Endothelial cell of umbilical vein (primary cell): ENCODE measurements around the gene PGBD5.

Experiments
- POLR2A ChIP-seq: IDR thresholded peaks from 2 replicates; pipeline ENCODE4 v1.6.1; 2012; ENCODE audit warnings: low read depth, mild to moderate bottlenecking, control low read depth, low read length
- POLR2AphosphoS5 ChIP-seq: IDR thresholded peaks from 2 replicates; pipeline ENCODE4 v1.6.1; 2012; ENCODE audit warnings: low read depth, mild to moderate bottlenecking, control low read depth, low read length, moderate library complexity; ENCODE audit not compliant: insufficient read depth
- TF ChIP-seq, protein P1 (sequence below), 2 donors: IDR thresholded peaks; 1 replicate in 1 of 2; 2 replicates in 1 of 2; pipeline ENCODE4 v1.5.1; 2011; ENCODE audit warnings: low read length in 2 of 2, mild to moderate bottlenecking in 2 of 2, moderate library complexity in 2 of 2, control low read depth in 1 of 2, inconsistent platforms in 1 of 2, low read depth in 1 of 2; ENCODE audit not compliant: insufficient read depth in 1 of 2; ENCODE audit errors: extremely low read depth in 1 of 2
- TF ChIP-seq, protein P2 (sequence below): IDR thresholded peaks from 2 replicates; pipeline ENCODE4 v1.6.1; 2011; ENCODE audit not compliant: insufficient read depth, insufficient read length

DNA sequence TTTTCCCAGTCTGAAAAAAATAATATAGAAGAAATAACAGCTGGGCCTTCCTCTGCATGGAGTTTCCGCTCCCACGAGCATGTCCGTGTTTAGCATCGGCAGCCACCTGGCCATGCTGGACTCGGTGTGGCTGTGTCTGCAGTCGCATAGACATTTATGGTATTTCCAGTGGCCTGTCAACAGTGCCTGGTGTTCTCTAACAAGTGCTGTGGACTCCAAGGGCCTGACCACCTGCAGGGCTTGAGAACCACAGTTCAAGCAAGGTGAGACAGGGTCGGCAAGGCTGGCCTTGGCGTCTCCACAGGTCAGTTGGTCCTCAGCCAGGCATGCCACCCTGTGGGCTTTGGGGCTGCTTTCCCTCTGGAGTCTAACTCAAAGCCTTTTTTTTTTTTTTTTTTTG lies 124.8 kb downstream of the PGBD5 start:
- TF ChIP-seq, protein P1, sequence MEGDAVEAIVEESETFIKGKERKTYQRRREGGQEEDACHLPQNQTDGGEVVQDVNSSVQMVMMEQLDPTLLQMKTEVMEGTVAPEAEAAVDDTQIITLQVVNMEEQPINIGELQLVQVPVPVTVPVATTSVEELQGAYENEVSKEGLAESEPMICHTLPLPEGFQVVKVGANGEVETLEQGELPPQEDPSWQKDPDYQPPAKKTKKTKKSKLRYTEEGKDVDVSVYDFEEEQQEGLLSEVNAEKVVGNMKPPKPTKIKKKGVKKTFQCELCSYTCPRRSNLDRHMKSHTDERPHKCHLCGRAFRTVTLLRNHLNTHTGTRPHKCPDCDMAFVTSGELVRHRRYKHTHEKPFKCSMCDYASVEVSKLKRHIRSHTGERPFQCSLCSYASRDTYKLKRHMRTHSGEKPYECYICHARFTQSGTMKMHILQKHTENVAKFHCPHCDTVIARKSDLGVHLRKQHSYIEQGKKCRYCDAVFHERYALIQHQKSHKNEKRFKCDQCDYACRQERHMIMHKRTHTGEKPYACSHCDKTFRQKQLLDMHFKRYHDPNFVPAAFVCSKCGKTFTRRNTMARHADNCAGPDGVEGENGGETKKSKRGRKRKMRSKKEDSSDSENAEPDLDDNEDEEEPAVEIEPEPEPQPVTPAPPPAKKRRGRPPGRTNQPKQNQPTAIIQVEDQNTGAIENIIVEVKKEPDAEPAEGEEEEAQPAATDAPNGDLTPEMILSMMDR (IDR thresholded peaks at IDR 0.05; ENCODE audit: extremely low read depth in 1 of 2, insufficient read depth in 1 of 2, low read depth in 1 of 2, low read length in 2 of 2), result no peak
- TF ChIP-seq, protein P2, sequence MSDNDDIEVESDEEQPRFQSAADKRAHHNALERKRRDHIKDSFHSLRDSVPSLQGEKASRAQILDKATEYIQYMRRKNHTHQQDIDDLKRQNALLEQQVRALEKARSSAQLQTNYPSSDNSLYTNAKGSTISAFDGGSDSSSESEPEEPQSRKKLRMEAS, result no peak
- TF ChIP-seq POLR2AphosphoS5 (no peak), POLR2A (no peak)
